GM21447 (cell line): ENCODE data around the gene MYBL2.
"Not testable (repeated sequence)": the region's sequence is repeated elsewhere in the genome, so short reads cannot be mapped to it uniquely, and the experiment has no call there.

Experiments used
- ATAC-seq: cut with Tn5 transposase; IDR thresholded peaks from one replicate; pipeline ENCODE4 v1.9.1; 2021; ENCODE audit not compliant: unreplicated experiment

The MYBL2 gene

DNA sequence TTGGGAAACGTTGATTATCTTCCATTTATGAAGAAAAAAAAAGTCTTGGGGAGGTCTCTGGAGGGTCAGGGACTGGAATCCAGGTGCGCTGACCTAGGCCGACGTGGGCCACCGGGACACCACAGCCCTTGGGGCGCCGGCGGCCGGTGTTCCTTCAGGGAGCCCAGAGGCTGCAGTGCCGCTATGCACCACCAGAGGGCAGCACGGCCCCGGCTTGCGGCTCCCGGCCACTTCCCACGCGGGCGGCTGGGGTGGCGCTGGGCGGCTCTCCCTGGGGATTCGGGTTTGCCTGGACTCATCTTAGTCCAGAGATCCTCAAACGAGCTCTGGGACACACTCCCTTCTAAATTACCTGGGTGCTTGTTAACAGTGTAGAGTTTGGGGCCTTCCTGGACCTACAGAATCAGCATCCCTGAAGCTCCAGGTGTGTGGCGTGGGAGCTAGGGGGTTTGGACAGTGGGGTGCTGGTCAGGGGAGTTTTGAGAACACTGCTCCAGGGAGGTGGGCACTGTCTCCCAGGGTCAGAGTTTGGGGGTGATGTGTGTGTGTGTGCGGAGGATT is 82.9 kb downstream of the MYBL2 start:
- ATAC-seq: no peak

DNA sequence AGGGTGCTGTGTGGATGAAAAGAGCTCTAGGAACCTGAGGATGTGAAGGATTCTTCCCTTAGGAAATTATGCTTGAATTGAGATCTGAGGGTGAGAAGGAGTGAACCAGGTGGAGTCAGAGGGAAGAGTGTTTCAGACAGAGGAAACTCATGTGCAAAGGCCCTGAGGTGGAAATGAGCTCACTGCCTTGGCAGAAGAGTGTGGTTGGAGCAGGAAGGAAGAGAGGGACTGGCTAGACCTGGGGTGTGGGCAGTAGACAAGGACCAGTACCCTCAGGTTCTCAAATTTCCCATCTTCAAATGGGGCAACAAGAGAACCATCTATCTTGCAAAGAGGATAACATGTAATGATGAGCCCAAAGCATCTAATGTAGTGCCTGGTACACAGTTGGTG is 83.9 kb downstream of the MYBL2 start:
- no peak for ATAC-seq

DNA sequence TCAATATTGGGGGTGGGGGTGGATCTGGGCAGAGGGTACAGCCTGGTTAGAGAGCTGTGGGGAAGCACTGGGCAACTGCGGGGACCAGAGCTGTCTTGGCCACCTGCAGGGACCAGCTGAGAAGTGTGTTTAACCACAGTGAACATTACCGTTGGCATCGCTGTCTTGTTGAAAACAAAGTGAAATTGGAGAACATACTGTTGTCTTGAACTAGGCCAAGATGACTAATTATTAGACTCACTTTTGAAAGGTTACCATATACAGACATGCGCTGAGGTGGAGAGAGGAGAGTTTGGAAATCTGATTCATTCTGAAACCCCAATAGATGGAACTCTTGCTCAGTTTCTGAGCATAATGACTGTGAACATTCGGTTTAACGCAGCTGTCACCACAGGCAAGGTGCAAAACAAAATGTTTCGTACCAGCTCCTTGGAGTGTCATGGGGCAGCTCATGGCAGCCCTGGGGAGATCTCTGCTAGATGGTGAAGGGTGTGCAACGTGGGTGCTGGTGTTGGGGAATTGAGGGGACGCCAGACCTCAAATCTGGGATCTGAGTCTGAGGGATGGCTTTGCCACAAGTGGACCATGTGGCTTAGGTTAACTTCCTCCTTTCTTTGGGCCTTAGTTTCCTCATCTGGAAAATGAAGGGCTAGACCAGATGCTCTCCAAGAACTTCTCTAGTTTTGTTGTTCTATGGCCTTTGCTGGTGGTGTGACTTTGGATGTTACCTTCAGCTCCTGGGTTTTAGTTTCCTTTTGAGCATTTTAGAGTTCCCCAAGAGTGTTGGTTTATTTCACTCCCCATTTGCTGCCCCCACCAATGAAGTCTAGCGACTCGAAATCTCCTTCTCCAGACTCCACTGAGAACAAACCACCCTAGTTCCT is 84.5 kb downstream of the MYBL2 start:
- peak; percentile 79 for ATAC-seq

DNA sequence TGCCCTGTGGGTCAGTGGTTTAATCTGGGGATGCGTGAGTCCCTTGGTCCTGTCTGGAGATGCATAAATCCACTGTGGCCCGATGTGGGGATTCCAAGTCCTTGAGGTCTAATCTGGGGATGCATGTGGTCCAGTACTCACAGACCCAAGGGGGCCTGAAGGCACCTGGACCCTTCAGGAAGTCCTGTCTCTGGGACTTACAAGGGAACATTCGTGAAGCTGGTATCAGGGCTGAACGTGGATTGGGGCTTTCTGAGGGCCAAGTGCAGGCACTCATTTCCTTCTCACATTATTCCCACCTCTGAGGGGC is 85.1 kb downstream of the MYBL2 start:
- no peak for ATAC-seq

DNA sequence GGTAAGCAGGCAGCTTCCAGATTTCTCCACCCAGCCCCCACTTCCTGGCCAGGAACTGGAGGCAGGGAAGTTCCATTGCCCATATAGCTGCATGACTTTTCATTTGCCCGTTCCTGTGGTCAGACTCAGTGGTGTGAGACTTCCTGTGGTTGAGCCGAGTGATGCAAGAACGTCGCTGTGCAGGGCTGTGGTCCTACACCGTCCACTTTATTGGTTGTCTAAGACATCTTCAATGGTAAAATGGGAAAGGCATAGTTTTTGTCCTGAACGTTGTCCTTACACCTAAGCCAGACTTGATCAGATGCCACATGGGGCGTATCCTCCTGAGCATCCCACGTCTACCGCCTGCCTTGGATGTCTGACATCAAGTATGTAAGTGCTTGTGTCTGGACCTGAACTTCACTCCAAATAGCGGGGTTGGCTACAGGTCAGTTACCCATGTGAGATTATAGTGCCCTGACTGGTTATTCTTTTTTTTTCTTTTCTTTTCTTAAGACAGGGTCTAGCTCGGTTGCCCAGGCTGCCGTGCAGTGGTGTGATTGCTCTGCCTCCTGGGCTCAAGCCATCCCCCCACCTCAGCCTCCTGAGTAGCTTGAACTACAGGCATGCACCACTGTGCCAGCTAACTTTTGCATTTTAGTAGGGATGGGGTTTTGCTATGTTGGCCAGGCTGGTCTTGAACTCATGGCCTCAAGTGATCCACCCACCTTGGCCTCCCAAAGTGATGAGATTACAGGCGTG is 85.8 kb downstream of the MYBL2 start:
- ATAC-seq: peak; percentile 56

DNA sequence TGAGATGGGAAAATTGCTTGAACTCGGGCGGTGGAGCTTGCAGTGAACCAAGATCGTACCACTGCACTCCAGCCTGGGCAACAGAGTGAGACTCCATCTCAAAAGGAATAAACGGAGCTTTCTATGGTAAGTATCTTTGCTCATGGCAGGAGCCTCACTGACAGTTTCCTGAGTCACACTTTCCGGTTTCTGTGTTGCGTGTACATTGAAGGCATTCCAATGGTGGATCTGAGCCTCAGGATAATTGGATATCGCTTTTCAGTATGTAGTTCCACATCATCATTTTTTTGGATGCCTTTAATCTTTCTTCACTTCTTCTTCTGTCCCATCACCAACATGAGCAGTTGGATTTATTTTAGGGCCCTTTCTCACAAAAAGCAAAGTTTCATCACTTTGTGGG is 88.5 kb downstream of the MYBL2 start:
- no peak for ATAC-seq

DNA sequence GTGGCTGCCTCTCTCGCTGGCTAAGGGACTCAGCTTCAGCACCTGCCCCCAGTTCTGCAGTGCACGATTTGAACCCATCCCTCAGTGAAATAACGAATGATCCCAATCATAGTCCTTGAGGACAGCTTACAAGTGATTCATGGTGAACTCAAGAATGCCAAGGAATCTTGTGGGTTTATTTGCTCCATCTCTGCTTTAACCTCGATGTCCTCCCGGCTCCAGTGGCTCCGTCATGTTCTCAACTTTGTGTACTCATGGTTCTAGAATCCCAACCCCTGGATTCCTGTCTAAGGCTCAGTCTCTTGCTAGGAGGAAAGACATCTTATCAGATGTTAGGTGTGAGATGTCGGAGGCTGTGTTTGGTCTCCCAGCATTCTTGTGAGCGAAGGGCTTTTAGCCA is 88.9 kb downstream of the MYBL2 start:
- no peak for ATAC-seq

DNA sequence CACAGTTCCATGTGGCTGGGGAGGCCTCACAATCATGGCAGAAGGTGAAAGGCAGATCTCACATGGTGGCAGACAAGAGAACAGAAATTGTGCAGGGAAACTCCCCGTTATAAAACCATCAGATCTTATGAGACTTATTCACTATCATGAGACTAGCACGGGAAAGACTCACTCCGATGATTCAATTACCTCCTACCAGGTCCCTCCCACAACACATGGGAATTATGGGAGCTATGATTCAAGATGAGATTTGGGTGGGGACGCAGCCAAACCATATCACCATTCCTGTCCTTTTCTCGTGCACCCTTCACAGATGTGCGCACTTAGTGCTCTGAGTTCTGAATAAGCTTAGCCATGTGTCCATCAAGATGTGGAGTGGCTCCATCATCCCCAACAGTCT is 91.0 kb downstream of the MYBL2 start:
- ATAC-seq: not testable (repeated sequence)

DNA sequence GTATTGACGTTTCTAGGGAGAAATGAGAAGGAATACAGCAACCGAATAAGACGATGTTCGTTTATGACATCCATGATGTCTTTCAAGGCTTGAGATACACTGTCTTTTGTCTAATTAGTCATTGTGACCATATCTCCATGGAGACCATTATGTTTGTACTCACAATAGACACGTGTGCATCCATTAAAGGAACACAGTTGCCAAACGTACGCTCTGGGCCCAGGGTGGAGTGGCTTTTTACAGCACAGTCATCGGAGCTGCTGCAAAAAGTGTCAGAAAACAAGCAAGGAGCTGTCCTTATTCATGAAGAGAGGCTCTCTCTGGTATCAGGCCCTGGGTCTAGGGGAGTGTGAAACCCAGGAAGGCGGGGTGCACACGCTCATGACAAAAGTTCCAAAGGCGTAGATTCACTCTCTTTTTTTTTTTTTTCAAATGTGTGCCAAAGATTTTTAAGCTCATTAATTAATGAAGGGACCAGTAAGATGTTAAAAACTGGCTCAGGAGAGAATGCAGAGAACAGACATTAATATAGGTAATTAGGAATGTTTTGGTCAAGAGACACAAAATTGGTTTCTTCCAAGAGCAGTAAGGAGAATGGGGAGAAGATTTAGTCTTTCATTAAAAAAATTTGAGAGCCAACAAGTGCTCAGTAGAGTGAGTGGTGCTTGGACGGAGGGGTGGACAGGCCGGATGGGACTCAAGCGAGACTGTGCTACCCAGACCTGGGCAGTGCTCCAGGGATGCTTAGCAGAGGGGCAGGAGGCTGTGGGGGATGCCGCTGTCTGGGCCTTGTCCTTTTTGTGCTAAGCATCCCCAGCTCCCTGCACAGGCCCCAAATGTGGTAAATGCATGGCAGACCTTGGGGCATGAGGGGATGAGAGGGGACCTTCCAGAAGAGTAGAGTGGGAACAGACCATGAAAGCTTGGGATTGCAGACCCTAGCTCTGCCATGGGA is 94.7 kb downstream of the MYBL2 start:
- no peak for ATAC-seq

DNA sequence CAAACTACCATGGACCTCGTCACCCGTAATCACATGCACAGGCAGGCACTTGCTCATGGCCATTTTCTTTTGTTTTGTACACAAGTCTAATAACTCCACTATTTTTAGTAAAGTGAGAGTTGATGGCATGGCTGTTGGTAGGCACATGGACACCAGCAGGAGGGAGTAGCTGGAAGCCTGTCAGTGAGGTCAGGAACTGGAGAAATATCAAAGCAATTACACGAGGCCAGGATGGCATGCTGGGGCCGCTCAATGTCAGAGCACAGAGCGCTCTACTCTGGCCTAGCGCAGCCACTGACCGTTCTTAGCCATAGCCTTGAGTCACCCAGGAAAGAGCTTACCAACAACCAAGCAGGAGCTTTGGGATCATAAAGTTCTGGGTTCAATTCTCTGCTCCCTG is 96.0 kb downstream of the MYBL2 start:
- ATAC-seq: no peak

DNA sequence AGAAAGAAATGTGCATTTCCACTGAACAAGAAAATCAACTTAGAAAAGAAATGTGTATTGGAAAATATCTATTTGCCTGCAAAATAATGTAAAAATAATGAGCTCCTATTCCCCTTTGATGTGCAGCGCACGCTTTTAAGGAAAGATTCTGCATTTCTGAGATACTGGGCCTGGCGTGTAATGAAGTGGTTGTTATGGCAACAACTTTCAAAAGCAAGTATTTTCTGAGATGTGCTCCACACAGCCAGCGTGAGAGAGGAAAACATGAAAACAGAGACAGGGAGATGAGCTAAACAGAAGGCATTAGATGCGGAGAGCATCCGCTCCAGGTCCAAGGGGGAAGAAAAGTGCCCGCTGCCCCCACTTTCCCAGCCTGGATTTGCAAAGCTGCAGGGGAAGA is 99.0 kb downstream of the MYBL2 start:
- no peak for ATAC-seq
